Activated CD8-positive, alpha-beta T cell treated with anti-CD3 and anti-CD28 coated beads, Interleukin-2, amount 10 ng/mL, durations not matched to agents 7 days and 5 days (primary cell): ENCODE results near the gene MRPS34. TPM values are rescaled to one million over a fixed set of nuclear protein-coding genes. Genes with fewer than 3 reads are reported as not detected.

Experiments used
- ATAC-seq: fragments of 150-1000 bp; cut with Tn5 transposase; one replicate; pipeline ENCODE4 v1.10.0; 2021; ENCODE audit warnings: moderate library complexity
- CTCF ChIA-PET: fragments of 350-600 bp; sonication (Branson Sonifier 250); formaldehyde crosslinking; loops from one replicate; lab custom pipeline; 2021; ENCODE audit warnings: antibody characterized with exemption; lab: Charles Lee
- POLR2A ChIA-PET: fragments of 350-600 bp; sonication (Branson Sonifier 250); formaldehyde crosslinking; loops from one replicate; lab custom pipeline; 2021; ENCODE audit warnings: antibody characterized with exemption; lab: Charles Lee
- DNase-seq: peaks from one replicate; pipeline ENCODE4 v3.0.0-alpha.2; 2020
- H3K27ac Mint-ChIP-seq: one replicate; pipeline ENCODE4 v1.8.0; 2021; ENCODE audit warnings: mild to moderate bottlenecking, mixed read lengths
- H3K27me3 Mint-ChIP-seq: one replicate; pipeline ENCODE4 v1.8.0; 2021; ENCODE audit warnings: low read depth, mixed read lengths
- H3K36me3 Mint-ChIP-seq: one replicate; pipeline ENCODE4 v1.8.0; 2021; ENCODE audit warnings: low read depth, mixed read lengths
- H3K4me1 Mint-ChIP-seq: one replicate; pipeline ENCODE4 v1.8.0; 2021; ENCODE audit warnings: low read depth, mixed read lengths
- H3K4me3 Mint-ChIP-seq: one replicate; pipeline ENCODE4 v1.8.0; 2021; ENCODE audit warnings: mild to moderate bottlenecking, mixed read lengths
- H3K9me3 Mint-ChIP-seq: one replicate; pipeline ENCODE4 v1.8.0; 2022; ENCODE audit warnings: mixed read lengths; ENCODE audit not compliant: insufficient read depth
- total RNA-seq, 2 experiments: library from RNA; stranded (reverse); gene quantifications; one replicate each; pipeline ENCODE4 v1.2.3, GENCODE V29; 2021

Gene MRPS34
- total RNA-seq, 2 experiments from 2014 or later = 126 to 135 TPM

- Mint-ChIP-seq H3K4me3 (no peak within 1 kb of the TSS), H3K27ac (no peak within 1 kb of the TSS), H3K4me1 (no peaks in the 10 kb centered on the region), H3K9me3 (peaks cover 6% of the 10 kb centered on the region), H3K36me3 (peaks cover 9% of the 10 kb centered on the region), H3K27me3 (no peaks in the 10 kb centered on the region)
- ATAC-seq (no peak), DNase-seq (no peak)
- POLR2A ChIA-PET = no interaction called here
- CTCF ChIA-PET = no interaction called here
Measured at GRCh38 chr16:1793578-1794220, 20.8 kb upstream of the MRPS34 start, which contains the start of gene IGFALS. Gene IGFALS (minus strand): TSS chr16:1793705. CDS start chr16:1793652, 53 bp downstream.

GRCh38 chr16:1792836-1793577 lies 20.1 kb upstream of the MRPS34 start:
- Mint-ChIP-seq H3K36me3 (peaks cover 9% of the 10 kb centered on the region), H3K4me3 (no peak overlapping the region), H3K27ac (no peak overlapping the region), H3K4me1 (no peaks in the 10 kb centered on the region), H3K9me3 (peaks cover 6% of the 10 kb centered on the region), H3K27me3 (no peaks in the 10 kb centered on the region)
- ATAC-seq (no peak), DNase-seq (no peak)
- ChIA-PET POLR2A (no interaction called here), CTCF (no interaction called here)

GRCh38 chr16:1791943-1792812 lies 19.2 kb upstream of the MRPS34 start:
- H3K9me3 Mint-ChIP-seq = peaks cover 4% of the 10 kb centered on the region
- H3K4me1 Mint-ChIP-seq = no peaks in the 10 kb centered on the region
- peaks cover 5% of the 10 kb centered on the region for H3K36me3 Mint-ChIP-seq
- H3K27me3 Mint-ChIP-seq = no peaks in the 10 kb centered on the region
- no peak overlapping the region for H3K4me3 Mint-ChIP-seq
- H3K27ac Mint-ChIP-seq = no peak overlapping the region
- ChIA-PET POLR2A (no interaction called here), CTCF (interaction anchor here (1.3 kb wide), 1 partner anchor 10 kb away, joined by 3 read pairs; the partner anchor contains the start of genes NUBP2 and SPSB3)
- ATAC-seq = no peak
- DNase-seq = no peak

- Mint-ChIP-seq H3K27ac (no peak overlapping the region), H3K27me3 (no peaks in the 10 kb centered on the region), H3K4me3 (no peak overlapping the region), H3K36me3 (peaks cover 4% of the 10 kb centered on the region), H3K9me3 (no peaks in the 10 kb centered on the region), H3K4me1 (no peaks in the 10 kb centered on the region)
- POLR2A ChIA-PET = no interaction called here
- DNase-seq = no peak
- CTCF ChIA-PET = interaction anchor here (1.3 kb wide), 1 partner anchor 9 kb away, joined by 3 read pairs; the partner anchor contains the start of genes NUBP2 and SPSB3
- no peak for ATAC-seq
Measured at GRCh38 chr16:1791256-1791942, 18.5 kb upstream of the MRPS34 start.

GRCh38 chr16:1790611-1791255 lies 17.8 kb upstream of the MRPS34 start:
- no peak overlapping the region for H3K4me3 Mint-ChIP-seq

GRCh38 chr16:1790261-1790610 lies 17.3 kb upstream of the MRPS34 start:
- H3K4me3 Mint-ChIP-seq = no peak overlapping the region
- peaks cover 2% of the 10 kb centered on the region for H3K4me1 Mint-ChIP-seq
- no peaks in the 10 kb centered on the region for H3K9me3 Mint-ChIP-seq
- ATAC-seq (no peak), DNase-seq (no peak)
- no peak overlapping the region for H3K27ac Mint-ChIP-seq
- no peaks in the 10 kb centered on the region for H3K27me3 Mint-ChIP-seq
- CTCF ChIA-PET = no interaction called here
- POLR2A ChIA-PET = no interaction called here
- peaks cover 6% of the 10 kb centered on the region for H3K36me3 Mint-ChIP-seq

More at GRCh38 chr16:1790611-1791255, 17.8 kb upstream of the MRPS34 start:
- Mint-ChIP-seq H3K4me1 (no peaks in the 10 kb centered on the region), H3K27ac (no peak overlapping the region), H3K27me3 (no peaks in the 10 kb centered on the region), H3K9me3 (no peaks in the 10 kb centered on the region), H3K36me3 (peaks cover 4% of the 10 kb centered on the region)
- POLR2A ChIA-PET = no interaction called here
- DNase-seq (no peak), ATAC-seq (no peak)
- CTCF ChIA-PET = interaction anchor here (1.3 kb wide), 1 partner anchor 8 kb away, joined by 3 read pairs; the partner anchor contains the start of genes NUBP2 and SPSB3

- H3K27ac Mint-ChIP-seq = no peak overlapping the region
- no peak overlapping the region for H3K4me3 Mint-ChIP-seq
- CTCF ChIA-PET = no interaction called here
- H3K4me1 Mint-ChIP-seq = peaks cover 5% of the 10 kb centered on the region
- DNase-seq (no peak), ATAC-seq (no peak)
- peaks cover 8% of the 10 kb centered on the region for H3K36me3 Mint-ChIP-seq
- H3K9me3 Mint-ChIP-seq = no peaks in the 10 kb centered on the region
- H3K27me3 Mint-ChIP-seq = no peaks in the 10 kb centered on the region
- POLR2A ChIA-PET = no interaction called here
Measured at GRCh38 chr16:1789643-1790045, 16.7 kb upstream of the MRPS34 start.

- Mint-ChIP-seq H3K9me3 (no peaks in the 10 kb centered on the region), H3K4me3 (no peak overlapping the region), H3K27me3 (no peaks in the 10 kb centered on the region), H3K27ac (no peak overlapping the region), H3K4me1 (peaks cover 11% of the 10 kb centered on the region), H3K36me3 (peaks cover 8% of the 10 kb centered on the region)
- CTCF ChIA-PET = no interaction called here
- no peak for ATAC-seq
- POLR2A ChIA-PET = interaction anchor here (0.5 kb wide), 1 partner anchor 1134 kb away, joined by 3 read pairs; no protein-coding TSS in a partner anchor
- DNase-seq = no peak
Measured at GRCh38 chr16:1788708-1789100, 15.8 kb upstream of the MRPS34 start.

GRCh38 chr16:1788095-1788707 lies 15.3 kb upstream of the MRPS34 start:
- no peak for ATAC-seq
- Mint-ChIP-seq H3K4me3 (no peak overlapping the region), H3K36me3 (peaks cover 11% of the 10 kb centered on the region), H3K27ac (no peak overlapping the region), H3K27me3 (no peaks in the 10 kb centered on the region), H3K4me1 (peaks cover 16% of the 10 kb centered on the region), H3K9me3 (no peaks in the 10 kb centered on the region)
- no peak for DNase-seq
- ChIA-PET CTCF (no interaction called here), POLR2A (no interaction called here)

- Mint-ChIP-seq H3K27ac (no peak overlapping the region), H3K4me3 (no peak overlapping the region), H3K27me3 (no peaks in the 10 kb centered on the region), H3K36me3 (peaks cover 12% of the 10 kb centered on the region), H3K9me3 (no peaks in the 10 kb centered on the region), H3K4me1 (peaks cover 16% of the 10 kb centered on the region)
- ChIA-PET POLR2A (no interaction called here), CTCF (no interaction called here)
- ATAC-seq (no peak), DNase-seq (no peak)
Measured at GRCh38 chr16:1787322-1788094, 14.6 kb upstream of the MRPS34 start.
